Kidney glomerular epithelial cell (primary cell): ENCODE data around the gene TFAP2A.

ENCODE experiments used
- DNase-seq: peaks from one replicate; lab custom pipeline; 2025; lab: John Stamatoyannopoulos, UW

Gene TFAP2A

GRCh38 chr6:10414756-10415616, at the start of gene TFAP2A:
Gene TFAP2A (minus strand): TSS chr6:10415074. CDS start chr6:10414991, 83 bp downstream.
- peak; percentile 19 for DNase-seq

GRCh38 chr6:10463491-10464481, 48.9 kb upstream of the TFAP2A start:
- no peak for DNase-seq

GRCh38 chr6:10463040-10463439, 48.2 kb upstream of the TFAP2A start:
- no peak for DNase-seq

- no peak for DNase-seq
Measured at GRCh38 chr6:10461850-10462249, 47.0 kb upstream of the TFAP2A start.

GRCh38 chr6:10460096-10460495, 45.2 kb upstream of the TFAP2A start:
- DNase-seq, result no peak

GRCh38 chr6:10458287-10458686, 43.4 kb upstream of the TFAP2A start:
- DNase-seq, result no peak

- no peak for DNase-seq
Measured at GRCh38 chr6:10453596-10453995, 38.7 kb upstream of the TFAP2A start.

GRCh38 chr6:10451828-10452509, 37.1 kb upstream of the TFAP2A start:
- peak; percentile 99 for DNase-seq

GRCh38 chr6:10451394-10451793, 36.5 kb upstream of the TFAP2A start:
- no peak for DNase-seq

GRCh38 chr6:10449751-10450150, 34.9 kb upstream of the TFAP2A start:
- DNase-seq, result no peak

- DNase-seq, result no peak
Measured at GRCh38 chr6:10448096-10448495, 33.2 kb upstream of the TFAP2A start.

GRCh38 chr6:10446548-10446947, 31.7 kb upstream of the TFAP2A start:
- DNase-seq, result no peak

- no peak for DNase-seq
Measured at GRCh38 chr6:10441655-10442009, 26.8 kb upstream of the TFAP2A start.

GRCh38 chr6:10441004-10441654, 26.3 kb upstream of the TFAP2A start:
- peak; percentile 98 for DNase-seq

GRCh38 chr6:10437891-10438290, 23.0 kb upstream of the TFAP2A start:
- no peak for DNase-seq

GRCh38 chr6:10434235-10434634, 19.4 kb upstream of the TFAP2A start:
- no peak for DNase-seq

- no peak for DNase-seq
Measured at GRCh38 chr6:10433322-10433721, 18.4 kb upstream of the TFAP2A start.

- DNase-seq, result no peak
Measured at GRCh38 chr6:10431423-10432164, 16.7 kb upstream of the TFAP2A start.

- peak; percentile 47 for DNase-seq
Measured at GRCh38 chr6:10429638-10430427, 15.0 kb upstream of the TFAP2A start.

- DNase-seq, result no peak
Measured at GRCh38 chr6:10426781-10427279, 12.0 kb upstream of the TFAP2A start.
